ENCODE measurements around the gene TNF.

TNF gene

DNA sequence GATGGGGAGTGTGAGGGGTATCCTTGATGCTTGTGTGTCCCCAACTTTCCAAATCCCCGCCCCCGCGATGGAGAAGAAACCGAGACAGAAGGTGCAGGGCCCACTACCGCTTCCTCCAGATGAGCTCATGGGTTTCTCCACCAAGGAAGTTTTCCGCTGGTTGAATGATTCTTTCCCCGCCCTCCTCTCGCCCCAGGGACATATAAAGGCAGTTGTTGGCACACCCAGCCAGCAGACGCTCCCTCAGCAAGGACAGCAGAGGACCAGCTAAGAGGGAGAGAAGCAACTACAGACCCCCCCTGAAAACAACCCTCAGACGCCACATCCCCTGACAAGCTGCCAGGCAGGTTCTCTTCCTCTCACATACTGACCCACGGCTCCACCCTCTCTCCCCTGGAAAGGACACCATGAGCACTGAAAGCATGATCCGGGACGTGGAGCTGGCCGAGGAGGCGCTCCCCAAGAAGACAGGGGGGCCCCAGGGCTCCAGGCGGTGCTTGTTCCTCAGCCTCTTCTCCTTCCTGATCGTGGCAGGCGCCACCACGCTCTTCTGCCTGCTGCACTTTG, at the start of gene TNF:
Gene TNF, plus strand, starts transcription at position 231 of the 567 bp plus-strand sequence. Its CDS starts 177 bp downstream, at position 408.
- DNase-seq: peak in 1 of 2 experiments; percentile 11

DNA sequence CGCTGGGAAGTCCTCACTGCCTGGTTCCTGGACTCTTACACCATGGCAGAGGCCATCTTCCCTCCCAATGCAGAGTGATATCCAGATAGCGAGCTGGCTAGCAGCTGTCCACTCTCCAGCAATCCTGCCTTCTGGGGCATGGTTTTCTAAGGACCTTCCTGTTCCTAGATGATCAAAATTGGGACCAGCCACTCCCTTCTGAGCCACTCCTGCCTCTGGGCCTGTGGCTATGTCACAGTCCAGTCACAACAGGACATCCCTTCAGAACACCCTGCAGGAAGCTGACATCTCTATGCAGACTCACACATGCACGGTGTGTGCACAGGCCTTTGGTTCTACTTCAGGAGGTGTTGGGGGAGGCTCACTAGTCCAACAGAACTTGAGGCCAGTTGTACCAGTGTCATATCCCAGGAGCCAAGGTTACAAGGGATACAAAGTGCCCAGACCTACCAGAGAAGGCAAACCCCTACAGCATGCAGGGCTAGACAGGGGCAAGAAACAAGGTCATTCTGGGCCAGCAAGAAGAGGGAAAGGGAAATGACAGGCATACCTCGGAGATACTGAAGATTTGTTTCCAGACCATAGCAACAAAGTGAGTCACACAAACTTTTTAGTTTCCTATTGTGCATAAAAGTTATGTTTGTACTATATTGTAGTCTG, 49.3 kb upstream of the TNF start:
- no peak for DNase-seq

DNA sequence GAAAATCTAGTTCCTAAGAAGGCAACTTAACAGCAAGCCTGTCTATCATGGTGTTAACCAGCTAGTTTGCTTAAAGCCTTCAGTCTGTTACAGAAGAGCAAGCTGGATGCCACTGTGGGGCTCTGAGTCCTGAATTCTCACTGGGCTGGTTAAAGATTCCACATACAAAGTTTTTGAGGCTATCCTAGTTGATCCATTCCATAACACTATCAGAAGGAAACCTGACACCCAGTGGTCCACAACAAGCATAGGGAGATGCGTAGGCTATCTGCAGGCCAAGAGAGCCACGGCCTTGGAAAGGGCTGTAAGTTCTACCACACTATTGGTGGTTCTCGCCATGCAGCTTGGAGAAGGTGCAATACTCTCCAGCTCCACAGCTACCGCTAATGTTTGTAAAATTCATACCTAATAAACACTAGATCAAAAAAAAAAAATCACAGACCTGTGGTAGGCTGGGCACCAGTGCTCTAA, 47.0 kb upstream of the TNF start:
- no peak for DNase-seq

DNA sequence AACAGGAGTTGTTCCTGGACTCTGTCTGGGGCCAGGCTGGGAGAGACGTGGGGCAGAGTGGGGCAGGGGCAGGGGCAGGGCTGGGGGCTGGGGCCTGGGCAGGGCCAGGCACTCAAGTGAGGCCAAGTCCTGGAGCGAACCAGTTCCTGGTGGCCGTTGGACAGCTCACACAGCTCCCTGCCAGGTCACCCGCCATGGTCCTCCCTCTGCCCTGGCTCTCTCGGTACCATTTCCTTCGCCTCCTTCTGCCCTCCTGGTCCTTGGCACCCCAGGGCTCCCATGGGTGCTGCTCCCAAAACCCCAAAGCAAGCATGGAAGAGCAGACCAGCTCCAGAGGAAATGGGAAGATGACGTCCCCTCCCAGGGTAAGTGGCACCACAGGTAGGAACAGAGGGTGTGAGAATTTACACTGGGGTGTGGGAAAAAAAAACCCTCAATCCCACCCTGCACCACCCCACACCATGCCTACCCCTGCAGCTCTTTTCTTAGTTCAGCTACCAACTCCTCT, 46.5 kb upstream of the TNF start, which contains the start of gene MCCD1:
Gene MCCD1, plus strand, starts transcription at position 142 of the 508 bp plus-strand sequence. Its CDS starts 53 bp downstream, at position 195.
- DNase-seq: no peak

DNA sequence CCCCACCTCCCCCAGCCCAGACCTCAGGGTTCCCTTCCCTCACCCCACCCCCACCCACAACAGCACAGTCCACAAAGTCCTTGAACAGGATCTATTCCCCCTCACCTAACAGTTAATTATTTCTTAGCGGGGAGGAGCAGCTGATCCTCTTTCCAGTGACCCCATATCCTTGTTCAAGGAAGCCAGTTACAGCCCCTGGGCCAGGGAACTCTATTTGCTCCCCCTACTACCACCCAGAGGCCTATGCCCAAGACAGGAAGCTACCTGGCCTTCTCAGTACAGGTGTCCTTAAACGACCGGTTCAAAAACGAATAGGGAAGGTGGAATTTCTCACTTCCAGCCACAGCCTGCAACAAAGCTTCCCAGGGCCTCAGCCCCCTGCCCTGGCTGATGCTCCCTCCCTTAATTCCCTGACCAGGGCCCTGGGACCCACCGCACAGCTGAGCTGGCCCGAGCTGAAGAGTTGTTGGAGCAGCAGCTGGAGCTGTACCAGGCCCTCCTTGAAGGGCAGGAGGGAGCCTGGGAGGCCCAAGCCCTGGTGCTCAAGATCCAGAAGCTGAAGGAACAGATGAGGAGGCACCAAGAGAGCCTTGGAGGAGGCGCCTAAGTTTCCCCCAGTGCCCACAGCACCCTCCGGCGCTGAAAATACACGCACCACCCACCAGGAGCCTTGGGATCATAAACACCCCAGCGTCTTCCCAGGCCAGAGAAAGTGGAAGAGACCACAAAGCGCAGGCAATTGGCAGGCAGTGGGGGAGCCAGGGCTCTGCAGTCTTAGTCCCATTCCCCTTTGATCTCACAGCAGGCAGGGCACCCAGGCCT, 45.8 kb upstream of the TNF start:
- no peak for DNase-seq

DNA sequence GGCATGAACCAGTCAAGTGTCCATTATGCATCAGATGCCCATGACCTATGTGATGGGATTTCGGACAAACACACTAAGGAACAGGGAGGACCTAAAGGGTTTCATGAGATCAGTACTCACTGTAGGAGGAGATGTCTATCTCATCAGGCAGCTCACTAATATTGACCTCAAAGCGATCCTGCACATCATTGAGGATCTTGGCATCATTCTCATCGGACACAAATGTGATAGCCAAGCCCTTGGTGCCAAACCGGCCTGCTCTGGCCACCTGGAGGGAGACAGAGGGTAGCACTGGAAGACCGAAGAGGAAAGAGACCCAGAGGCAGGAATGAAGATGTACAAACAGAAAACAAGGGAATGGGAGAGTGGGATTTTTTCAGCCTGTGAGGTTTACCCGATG, 44.7 kb upstream of the TNF start:
- DNase-seq: no peak

DNA sequence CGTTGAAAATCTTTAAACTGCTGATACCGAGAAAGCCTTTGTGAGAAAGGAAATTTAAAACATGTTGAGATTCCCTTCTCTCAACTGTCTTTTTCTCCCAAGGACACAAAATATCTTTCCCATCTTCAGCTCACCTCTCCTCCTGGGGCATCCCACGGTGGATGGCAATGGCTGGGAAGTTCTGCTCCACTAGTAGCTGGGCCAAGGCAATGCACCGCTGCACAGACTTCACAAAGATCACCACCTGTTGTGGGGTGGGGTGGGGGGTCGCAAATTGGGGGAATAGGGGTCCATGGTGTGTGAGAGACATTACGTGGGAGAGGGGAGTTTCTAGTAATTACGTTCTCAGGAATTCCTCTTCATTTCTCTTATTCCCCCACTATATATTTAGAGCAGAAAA, 44.2 kb upstream of the TNF start:
- no peak for DNase-seq

DNA sequence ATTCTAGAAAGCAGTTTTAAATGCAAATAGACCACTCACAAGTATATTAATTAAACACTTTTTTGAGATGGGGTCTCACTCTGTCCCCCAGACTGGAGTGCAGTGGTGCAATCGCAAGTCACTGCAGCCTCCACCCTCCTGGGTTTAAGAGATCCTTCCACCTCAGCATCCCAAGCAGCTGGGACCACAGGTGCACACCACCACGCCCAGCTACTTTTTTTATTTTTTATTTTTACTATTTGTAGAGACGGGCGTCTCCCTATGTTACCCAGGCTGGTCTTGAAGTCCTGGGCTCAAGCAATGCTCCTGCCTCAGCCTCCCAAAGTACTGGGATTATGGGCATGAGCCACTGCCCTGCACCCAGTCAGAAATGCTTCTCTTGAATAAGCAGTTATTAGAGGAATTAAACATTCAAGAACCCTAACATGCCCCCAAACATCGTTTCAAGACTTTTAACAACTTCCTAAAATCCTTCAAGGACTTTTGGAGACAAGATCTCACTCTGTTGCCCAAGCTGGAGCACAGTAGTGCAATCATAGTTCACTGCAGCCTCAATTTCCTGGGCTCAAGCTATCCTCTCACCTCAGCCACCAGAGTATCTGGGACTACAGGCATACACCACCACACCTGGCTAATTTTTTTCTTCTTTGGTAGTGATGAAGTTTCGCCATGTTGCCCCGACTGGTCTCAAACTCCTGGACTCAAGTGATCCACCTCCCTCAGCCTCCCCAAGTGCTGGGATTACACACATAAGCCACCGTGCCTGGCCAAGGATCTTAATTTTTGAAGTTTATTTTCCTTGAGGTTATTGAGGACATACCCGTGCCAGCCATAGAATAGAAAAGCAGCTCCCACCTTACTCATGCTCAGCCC, 43.4 kb upstream of the TNF start:
- no peak for DNase-seq

DNA sequence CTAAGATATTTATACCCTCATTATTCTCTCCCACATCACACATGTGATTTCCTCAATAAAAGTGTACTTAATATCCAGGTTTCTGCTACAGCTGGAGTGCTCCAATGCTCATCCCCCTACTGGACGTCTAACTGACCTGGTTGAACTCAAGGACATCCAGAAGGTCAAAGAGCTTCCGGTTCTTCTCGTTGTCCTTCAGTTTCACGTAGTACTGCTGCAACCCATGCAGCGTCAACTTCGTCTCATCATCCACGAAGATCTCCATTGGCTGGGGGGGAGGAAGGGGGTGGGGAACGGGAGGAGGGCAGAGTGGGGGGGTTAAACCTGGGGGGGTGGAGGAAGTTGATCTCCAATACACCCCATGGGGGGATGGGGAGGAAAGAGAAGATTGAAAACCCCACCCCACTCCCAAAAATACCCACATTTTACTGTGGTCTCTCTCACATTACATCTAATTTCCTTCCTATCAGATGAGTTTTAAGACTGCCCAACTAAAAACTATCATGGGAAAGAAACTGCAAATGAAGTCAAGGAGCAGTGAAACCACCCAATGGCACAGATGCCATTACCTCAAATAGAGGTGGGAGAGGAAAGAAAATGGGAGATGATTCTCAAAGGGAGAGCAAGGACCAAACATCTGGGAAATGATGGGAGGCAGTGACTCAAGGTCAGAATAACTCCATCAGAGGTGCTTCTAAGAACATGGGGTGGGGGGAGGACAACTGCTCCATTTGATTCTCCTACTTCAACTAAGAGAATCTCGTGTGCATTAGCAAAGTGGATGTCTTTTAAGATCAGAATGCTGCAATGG, 42.5 kb upstream of the TNF start:
- no peak for DNase-seq

DNA sequence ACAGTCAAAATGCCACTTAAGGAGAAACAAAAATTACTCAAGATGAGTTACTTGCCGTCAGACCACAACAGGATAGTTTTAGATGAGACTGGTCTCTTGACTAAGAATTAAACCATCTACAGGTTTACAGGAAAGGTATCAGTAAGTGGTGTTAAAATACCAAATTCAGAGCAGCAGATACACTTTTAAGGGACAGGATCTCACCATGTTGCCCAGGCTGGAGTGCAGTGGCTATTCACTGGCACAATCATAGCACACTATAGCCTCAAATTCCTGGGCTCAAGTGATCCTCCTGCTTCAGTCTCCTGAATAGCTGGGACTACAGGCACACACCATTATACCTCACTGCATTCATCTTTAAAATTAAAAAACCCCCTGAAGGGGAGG, 41.9 kb upstream of the TNF start:
- no peak for DNase-seq

DNA sequence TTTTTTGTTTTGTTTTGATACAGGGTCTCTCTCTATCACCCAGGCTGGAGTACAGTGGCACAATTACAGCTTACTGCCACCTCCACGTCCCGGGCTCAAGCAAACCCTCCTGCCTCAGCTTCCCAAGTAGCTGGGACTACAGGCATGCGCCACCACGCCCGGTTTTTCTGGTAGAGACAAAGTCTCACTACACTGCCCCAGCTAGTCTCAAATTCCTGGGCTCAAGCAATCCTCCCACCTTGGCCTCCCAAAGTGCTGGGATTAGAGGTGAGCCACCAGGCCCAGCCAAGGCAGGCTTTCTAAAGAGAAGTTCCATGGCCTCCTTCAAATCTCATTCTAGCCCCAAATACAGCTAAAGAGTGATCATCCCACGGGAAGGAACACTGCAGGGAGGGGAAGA, 41.4 kb upstream of the TNF start:
- no peak for DNase-seq

DNA sequence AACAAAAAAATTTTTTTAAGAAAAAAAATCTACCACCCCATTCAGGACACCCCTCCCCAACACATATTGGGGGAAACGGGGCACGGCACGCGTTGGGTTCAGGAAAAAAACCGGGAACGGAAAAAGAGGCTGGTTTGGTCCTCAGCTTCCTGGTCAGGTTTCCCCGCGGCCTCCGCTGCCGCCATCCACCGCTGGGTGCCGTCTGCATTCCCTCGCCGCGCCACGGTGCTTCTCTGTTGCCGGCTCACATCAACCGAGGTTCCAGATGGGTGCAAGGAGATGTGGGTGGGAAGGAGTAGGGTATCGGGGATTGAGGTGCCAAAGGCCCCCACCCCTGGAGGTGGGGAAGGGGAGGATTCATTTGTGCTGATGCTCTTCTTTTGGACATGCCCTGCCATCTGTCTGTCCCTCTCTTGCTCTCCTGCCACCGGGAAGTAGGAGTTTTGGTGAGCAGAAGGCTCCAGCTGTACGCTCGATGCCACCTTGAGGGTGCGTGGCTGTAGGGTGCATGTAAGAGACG, 40.8 kb upstream of the TNF start:
- no peak for DNase-seq

DNA sequence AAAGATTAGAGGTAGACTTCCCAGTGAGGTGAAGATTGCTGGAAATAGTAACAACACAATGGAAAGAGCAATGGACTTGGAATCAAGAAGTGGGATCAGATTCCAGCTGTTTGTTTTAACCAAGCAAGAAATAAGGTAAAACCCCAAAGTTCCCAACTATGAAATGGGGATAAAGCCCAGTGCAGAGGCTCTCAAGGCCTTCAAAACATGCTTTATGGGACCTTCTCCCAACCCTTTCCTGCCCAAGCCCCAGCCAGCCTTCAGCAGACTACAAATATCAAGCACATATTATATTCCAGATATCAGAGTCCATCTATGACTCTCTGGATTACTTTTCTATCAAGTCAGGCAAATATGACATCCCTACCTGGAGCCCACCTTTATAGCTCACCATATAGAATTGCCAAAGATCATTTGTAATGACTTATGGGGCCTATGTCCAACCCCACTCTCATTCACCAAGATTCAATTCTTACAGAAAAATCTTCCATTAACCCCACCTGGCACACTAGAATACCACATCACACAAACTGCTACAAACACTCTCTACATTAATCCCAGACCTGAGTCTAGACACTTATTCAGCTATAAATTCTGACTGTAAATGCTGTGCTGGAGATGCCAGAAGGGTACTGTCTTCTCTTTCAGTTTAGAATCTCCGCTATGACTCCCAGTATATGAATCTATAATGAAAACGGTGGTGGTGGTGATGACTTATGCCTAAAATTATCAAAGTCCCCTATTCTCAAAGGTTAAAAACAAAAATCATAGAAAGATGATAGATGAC, 39.6 kb upstream of the TNF start:
- DNase-seq: no peak

DNA sequence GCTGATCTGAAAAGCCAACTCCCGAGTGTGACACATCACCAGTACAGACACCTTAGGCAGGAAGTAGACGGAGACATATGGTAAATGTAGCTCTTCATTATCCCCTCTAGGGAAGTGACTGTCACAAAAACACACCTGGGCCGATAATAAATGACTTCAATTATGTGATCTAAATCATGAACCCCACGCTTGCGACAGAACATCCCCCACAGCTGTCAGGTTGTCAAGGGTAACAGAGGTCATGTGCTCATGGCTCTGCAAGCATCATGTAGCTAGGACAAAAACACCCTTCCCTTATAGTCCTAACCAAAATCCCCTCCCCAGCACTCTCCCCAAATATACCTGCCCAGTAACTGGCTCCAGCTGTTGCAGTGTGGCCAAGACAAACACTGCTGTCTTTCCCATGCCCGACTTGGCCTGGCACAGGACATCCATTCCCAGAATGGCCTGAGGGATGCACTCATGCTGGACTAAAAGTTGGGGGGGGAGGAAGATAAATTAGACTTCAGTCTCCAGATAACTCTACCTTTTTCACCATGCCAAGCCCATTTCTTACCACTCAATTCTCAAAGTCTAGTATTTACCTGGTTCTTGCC, 36.5 kb upstream of the TNF start:
- no peak for DNase-seq

DNA sequence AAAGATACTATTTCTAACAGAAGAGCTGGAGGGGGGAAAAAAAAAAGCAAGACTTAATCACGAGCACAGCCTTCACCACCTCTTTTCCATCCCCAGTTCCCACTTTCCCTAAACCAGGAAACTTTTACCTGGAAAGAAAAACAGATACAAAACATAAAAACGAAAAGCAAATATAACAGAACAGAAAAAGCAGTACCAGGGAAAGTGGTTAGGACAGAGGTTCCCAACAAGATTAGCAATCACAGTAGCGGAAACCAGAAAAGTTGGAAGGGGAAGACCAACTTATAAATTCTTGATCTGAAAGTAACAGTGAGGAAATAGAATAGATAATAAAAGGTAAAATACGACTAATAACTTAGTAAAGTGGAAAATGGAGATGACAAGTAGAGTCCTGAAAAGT, 34.7 kb upstream of the TNF start:
- DNase-seq: no peak

DNA sequence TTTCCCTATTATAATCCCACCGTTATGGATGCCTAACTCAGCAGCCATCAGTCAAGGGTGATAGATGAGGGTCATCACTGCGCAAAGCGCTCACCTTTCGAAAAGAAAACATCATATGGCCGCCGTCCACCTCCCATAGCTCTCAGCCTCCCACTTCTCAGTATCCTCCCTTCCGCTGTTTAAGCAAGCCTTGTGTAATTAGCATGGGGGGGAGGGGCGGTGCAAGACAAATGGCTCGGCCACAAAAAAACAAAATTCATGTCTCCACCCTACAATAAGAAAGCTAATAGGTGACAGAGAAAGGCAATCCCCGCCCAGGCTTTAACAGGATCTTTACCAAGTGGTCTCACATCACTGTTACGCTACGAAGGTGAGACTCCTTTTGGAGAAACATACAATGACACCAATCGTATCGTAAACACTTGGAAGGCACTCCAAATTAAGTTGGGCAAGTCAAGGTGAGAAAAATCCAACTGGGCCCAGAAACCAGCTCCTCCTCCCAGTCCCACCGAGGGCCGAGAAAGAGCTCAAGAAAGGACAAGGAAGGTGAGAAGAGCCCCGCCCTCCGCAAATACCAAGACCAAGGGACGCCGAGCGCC, 34.2 kb upstream of the TNF start:
- peak; percentile 55 to 69 for DNase-seq

DNA sequence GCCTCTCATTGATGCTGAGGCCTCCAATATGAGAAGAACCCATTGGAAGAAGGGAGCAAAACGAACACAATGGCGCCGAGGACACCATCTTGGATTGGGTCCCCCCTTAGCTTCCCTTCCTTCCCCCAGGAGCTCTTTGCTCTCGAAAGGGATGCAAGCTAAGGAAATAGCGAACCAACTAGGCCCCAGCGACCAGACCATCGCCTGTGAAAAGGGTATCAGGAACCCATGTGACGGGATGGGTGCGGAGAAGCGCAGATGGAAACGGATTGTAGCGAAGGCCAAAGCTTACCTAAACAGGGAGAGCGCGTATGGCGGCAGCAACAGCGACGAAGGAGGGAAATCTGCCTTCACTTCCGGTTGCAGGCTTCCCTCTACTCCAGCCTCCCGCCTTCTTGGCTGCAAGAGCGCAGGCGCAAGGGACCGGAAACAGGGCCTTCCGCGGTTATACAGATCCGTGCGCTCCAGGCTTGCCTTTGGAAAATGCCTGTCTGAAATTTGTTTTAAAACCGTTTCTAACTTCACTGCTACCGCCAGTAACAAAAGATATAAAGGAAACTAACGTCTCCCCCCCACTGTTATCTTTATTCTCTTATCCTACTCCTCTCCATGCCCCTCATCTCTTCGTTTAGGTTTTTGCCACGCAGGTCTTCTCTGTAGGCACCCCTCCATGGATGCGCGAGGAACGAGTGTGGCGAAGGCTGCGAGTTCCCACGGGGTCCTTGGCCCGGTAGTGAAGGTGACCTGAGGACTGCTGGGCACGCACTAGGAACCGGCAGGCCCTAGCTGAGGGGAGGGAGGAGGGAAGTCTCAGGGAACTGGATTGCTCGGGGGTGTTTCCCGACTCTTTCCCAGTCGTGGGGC, 33.5 kb upstream of the TNF start, which contains the start of gene DDX39B:
Gene DDX39B, minus strand, starts transcription at position 346 of the 864 bp plus-strand sequence. CDS start 1,471 bp downstream, outside the sequence.
- peak; percentile 96 to 98 for DNase-seq

DNA sequence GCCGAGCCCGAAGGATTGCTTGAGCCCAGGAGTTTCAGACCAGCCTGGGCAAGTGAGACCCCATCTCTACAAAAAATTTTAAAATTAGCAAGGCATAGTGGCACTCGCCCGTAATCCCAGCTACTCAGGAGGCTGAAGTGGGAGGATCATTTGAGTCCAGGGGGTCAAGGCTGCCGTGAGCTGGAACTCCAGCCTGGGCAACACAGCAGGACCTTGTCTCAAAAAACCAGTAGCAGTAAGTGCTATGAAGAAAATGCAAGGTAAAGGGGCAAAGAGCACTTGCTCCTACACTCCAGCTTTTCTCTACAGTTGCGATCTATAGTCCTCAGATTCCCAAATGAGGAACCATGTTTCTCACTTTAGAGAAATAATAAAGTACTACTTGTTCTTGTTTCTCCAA, 31.7 kb upstream of the TNF start:
- no peak for DNase-seq

DNA sequence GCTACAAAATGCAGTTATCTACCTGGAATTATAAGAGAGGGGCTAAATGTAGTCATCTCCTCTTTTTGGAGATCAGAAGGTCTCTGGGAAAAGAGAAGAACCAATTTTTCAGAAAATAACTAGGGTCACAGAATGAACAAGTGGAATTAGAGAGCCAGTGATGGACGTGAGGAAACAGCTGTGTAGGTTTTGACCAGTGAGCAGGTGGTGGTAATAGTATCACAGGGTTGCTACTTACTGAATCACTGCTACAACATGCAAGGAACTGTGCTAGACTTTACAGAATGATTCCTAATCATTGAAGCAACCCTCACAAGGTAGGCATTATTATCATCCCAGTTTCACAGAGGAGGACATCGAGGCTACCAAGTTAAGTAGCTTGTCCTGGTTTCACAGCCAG, 30.7 kb upstream of the TNF start:
- DNase-seq: no peak
